Caco-2 (cell line): ENCODE measurements around the gene IGFBP3. TPM values are rescaled to one million over a fixed set of nuclear protein-coding genes. Genes with fewer than 3 reads are reported as not detected.

Experiments
- BruUV-seq: library from RNA; stranded (reverse); fragments of 400-500 nt; replicated peaks from 2 replicates; lab custom pipeline; 2021; lab: Mats Ljungman, UMichigan
- CTCF ChIA-PET: fragments of 300-600 bp; sonication (Branson Sonifier 250); formaldehyde crosslinking; loops from one replicate; lab custom pipeline; 2022; ENCODE audit warnings: antibody characterized with exemption; lab: Charles Lee
- POLR2A ChIA-PET: fragments of 300-600 bp; sonication (Branson Sonifier 250); formaldehyde crosslinking; loops from one replicate; lab custom pipeline; 2022; ENCODE audit warnings: antibody characterized with exemption; lab: Charles Lee
- DNase-seq, 2 experiments: peaks; one replicate each; pipeline versions ENCODE4 v3.0.0 to v3.0.0-alpha.2; 2020 to 2022
- H3K27me3 ChIP-seq: replicated peaks from 2 replicates; pipeline ENCODE4 v1.6.0; 2011; ENCODE audit warnings: low read length; ENCODE audit not compliant: control insufficient read depth, insufficient read depth
- H3K36me3 ChIP-seq: 2 replicates; pipeline ENCODE4 v1.5.1; 2011; ENCODE audit warnings: low read length; ENCODE audit not compliant: control insufficient read depth, insufficient read depth
- H3K4me1 ChIP-seq: fragments of 250-450 bp; sonication (Bioruptor Pico); 2 replicates; pipeline ENCODE4 v1.5.1; 2020; ENCODE audit warnings: mild to moderate bottlenecking
- H3K4me3 ChIP-seq: 2 replicates; pipeline ENCODE4 v1.5.1; 2011; ENCODE audit warnings: low read depth, mild to moderate bottlenecking, control low read depth, low read length
- H3K9me3 ChIP-seq: fragments of 250-450 bp; sonication (Bioruptor Pico); 2 replicates; pipeline ENCODE4 v1.5.1; 2020; ENCODE audit warnings: mild to moderate bottlenecking, moderate library complexity
- H3K27ac Mint-ChIP-seq: one replicate; pipeline ENCODE4 v1.8.0; 2022; ENCODE audit warnings: mixed read lengths; ENCODE audit not compliant: unreplicated experiment
- H3K27me3 Mint-ChIP-seq: one replicate; pipeline ENCODE4 v1.8.0; 2022; ENCODE audit warnings: mixed read lengths; ENCODE audit not compliant: insufficient read depth, unreplicated experiment
- H3K36me3 Mint-ChIP-seq: one replicate; pipeline ENCODE4 v1.8.0; 2022; ENCODE audit warnings: mild to moderate bottlenecking, mixed read lengths; ENCODE audit not compliant: insufficient read depth, unreplicated experiment
- H3K4me1 Mint-ChIP-seq: one replicate; pipeline ENCODE4 v1.8.0; 2022; ENCODE audit warnings: low read depth, mixed read lengths; ENCODE audit not compliant: unreplicated experiment
- H3K4me3 Mint-ChIP-seq: one replicate; pipeline ENCODE4 v1.8.0; 2022; ENCODE audit warnings: mild to moderate bottlenecking, moderate library complexity, mixed read lengths; ENCODE audit not compliant: unreplicated experiment
- H3K9me3 Mint-ChIP-seq: one replicate; pipeline ENCODE4 v1.8.0; 2022; ENCODE audit warnings: mixed read lengths; ENCODE audit not compliant: unreplicated experiment
- CTCF ChIP-seq, 2 experiments: fragments of 200-600 bp in 1 of 2; IDR thresholded peaks; 1 replicate in 1 of 2; 2 replicates in 1 of 2; pipeline versions ENCODE4 v1.5.1 to v1.8.0; 2011 to 2022; ENCODE audit warnings: antibody characterized with exemption in 1 of 2, control low read depth in 1 of 2, inconsistent platforms in 1 of 2, low read depth in 1 of 2, low read length in 1 of 2, mild to moderate bottlenecking in 1 of 2, moderate library complexity in 1 of 2; ENCODE audit not compliant: insufficient read depth in 1 of 2, severe bottlenecking in 1 of 2, unreplicated experiment in 1 of 2
- intact Hi-C: fragments of 100-400 bp; cut with micrococcal nuclease; formaldehyde crosslinking; loops from one replicate; pipeline ENCODE4 v1.10.0; 2022; ENCODE audit not compliant: unreplicated experiment
- total RNA-seq: library from RNA; stranded (reverse); gene quantifications from 2 replicates; pipeline ENCODE4 v1.2.3, GENCODE V29; 2022

The IGFBP3 gene
- total RNA-seq, 1 experiment from 2014 or later, result 0.79 TPM

DNA sequence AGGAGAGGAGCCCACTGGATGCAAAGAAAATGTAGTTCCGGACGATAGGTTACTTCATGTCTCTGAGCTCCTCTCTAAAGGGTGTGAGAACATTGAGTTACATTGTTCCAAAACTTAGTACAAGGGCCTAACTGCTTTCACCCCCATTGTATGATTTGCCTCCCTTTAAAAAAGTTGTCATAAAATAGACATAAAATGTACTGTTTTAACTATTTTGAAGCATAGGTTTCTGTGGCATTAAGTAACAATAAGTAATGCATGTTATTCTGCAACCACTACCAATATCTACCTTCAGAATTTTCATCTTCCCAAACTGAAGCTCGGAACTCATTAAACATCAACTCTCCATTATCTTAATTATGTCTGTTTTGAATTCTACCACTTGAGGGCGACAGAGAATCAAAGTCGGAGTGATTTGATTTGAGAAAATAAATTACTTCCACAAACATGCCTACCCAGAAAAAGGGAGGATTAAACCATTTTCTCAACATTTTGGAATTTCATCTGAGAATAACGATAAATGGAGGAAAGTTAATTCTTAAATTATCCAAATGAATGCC lies 30.1 kb downstream of the IGFBP3 start:
- no peaks in the 10 kb centered on the region for H3K4me1 ChIP-seq
- Mint-ChIP-seq H3K9me3 (no peaks in the 10 kb centered on the region), H3K27ac (no peak overlapping the region), H3K36me3 (no peaks in the 10 kb centered on the region), H3K27me3 (peaks cover 30% of the 10 kb centered on the region), H3K4me1 (no peaks in the 10 kb centered on the region), H3K4me3 (no peak overlapping the region)
- no peaks in the 10 kb centered on the region for H3K27me3 ChIP-seq
- H3K9me3 ChIP-seq, result no peaks in the 10 kb centered on the region
- CTCF ChIA-PET, result no interaction called here
- TF ChIP-seq CTCF (IDR thresholded peaks at IDR 0.05; ENCODE audit: insufficient read depth in 1 of 2, low read depth in 1 of 2, low read length in 1 of 2, severe bottlenecking in 1 of 2, unreplicated experiment in 1 of 2), result peak; percentile 40 to 53
- no TSS peak for BruUV-seq
- H3K36me3 ChIP-seq, result no peaks in the 10 kb centered on the region
- peak in 1 of 2 experiments; percentile 43 for DNase-seq
- POLR2A ChIA-PET, result no interaction called here
- intact Hi-C loops, result loop anchor here (1.0 to 2.0 kb wide), 2 partner anchors 461 to 1290 kb away; no protein-coding TSS in a partner anchor
- no peak overlapping the region for H3K4me3 ChIP-seq

DNA sequence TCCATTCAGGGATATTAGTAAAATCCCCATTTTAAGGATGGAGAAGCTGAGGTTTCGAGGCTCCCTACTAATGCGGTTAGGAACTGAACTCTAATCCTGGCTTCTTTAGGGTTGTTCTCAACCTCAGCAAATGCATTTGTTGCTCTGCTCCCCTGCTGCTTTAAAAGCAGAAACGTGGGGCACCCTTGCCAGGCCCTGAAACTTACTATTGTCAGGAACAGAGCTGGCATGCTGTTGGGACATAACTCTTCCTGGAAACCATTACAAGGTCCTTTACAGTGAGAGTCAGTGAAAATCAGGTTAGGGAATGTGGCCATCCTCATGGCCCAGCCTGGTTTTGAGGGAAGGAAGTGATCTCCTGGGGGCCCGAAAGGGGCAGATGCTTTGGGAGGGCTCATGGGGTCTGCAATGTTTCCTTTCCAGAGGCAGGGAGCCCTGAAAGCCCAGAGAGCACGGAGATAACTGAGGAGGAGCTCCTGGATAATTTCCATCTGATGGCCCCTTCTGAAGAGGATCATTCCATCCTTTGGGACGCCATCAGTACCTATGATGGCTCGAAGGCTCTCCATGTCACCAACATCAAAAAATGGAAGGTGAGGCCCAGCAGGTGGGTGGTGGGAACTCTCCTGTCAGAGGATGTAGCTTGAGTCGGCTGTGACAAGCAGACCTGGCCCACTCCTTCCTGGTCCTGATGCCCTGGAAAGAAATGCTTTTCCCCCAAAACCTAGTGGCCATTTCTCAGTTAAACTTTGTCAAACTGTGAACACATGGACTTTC lies 30.8 kb downstream of the IGFBP3 start:
- no peaks in the 10 kb centered on the region for H3K9me3 ChIP-seq
- BruUV-seq, result no TSS peak

More for the DNA sequence above, 30.8 kb downstream of the IGFBP3 start:
- no peaks in the 10 kb centered on the region for H3K4me1 Mint-ChIP-seq
- H3K36me3 Mint-ChIP-seq, result no peaks in the 10 kb centered on the region
- H3K4me3 Mint-ChIP-seq, result no peak overlapping the region
- H3K4me1 ChIP-seq, result no peaks in the 10 kb centered on the region
- no peaks in the 10 kb centered on the region for H3K27me3 ChIP-seq
- no peaks in the 10 kb centered on the region for H3K9me3 Mint-ChIP-seq
- TF ChIP-seq CTCF (IDR thresholded peaks at IDR 0.05; ENCODE audit: insufficient read depth in 1 of 2, low read depth in 1 of 2, low read length in 1 of 2, severe bottlenecking in 1 of 2, unreplicated experiment in 1 of 2), result no peak
- ChIA-PET POLR2A (no interaction called here), CTCF (no interaction called here)
- peaks cover 28% of the 10 kb centered on the region for H3K27me3 Mint-ChIP-seq
- DNase-seq, result no peak
- no peak overlapping the region for H3K4me3 ChIP-seq
- no peaks in the 10 kb centered on the region for H3K36me3 ChIP-seq
- H3K27ac Mint-ChIP-seq, result no peak overlapping the region
- intact Hi-C loops, result loop anchor here (2.0 kb wide), 1 partner anchor 1290 kb away; no protein-coding TSS in a partner anchor
